Left lung (tissue), 10 donors: Measurements from ENCODE around the gene ST7. TPM values are rescaled to one million over a fixed set of nuclear protein-coding genes. Genes with fewer than 3 reads are reported as not detected.

Experiments used
- ATAC-seq: fragments of 200-7000 bp; cut with Tn5 transposase; one replicate; pipeline ENCODE4 v1.9.1; 2020; ENCODE audit warnings: moderate library complexity
- DNase-seq, 4 donors: peaks; one replicate each; pipeline ENCODE4 v3.0.0-alpha.2; 2013 to 2020
- H3K27ac ChIP-seq, 2 donors: fragments of 200-600 bp; sonication (generic) in 1 of 2; one replicate each; pipeline versions ENCODE4 v1.5.0 to v1.8.0; 2020 to 2021
- H3K27me3 ChIP-seq, 2 donors: fragments of 200-600 bp; sonication (generic) in 1 of 2; one replicate each; pipeline versions ENCODE4 v1.5.0 to v1.8.0; 2020 to 2021
- H3K36me3 ChIP-seq, 2 donors: fragments of 200-600 bp; sonication (generic) in 1 of 2; one replicate each; pipeline versions ENCODE4 v1.5.0 to v1.8.0; 2020 to 2021
- H3K4me1 ChIP-seq, 2 donors: fragments of 200-600 bp; one replicate each; pipeline ENCODE4 v1.8.0; 2021
- H3K4me3 ChIP-seq, 2 donors: fragments of 200-600 bp; sonication (generic) in 1 of 2; one replicate each; pipeline versions ENCODE4 v1.5.0 to v1.8.0; 2020 to 2021; ENCODE audit warnings: mild to moderate bottlenecking in 1 of 2
- H3K9me3 ChIP-seq, 2 donors: fragments of 200-600 bp; sonication (generic) in 1 of 2; one replicate each; pipeline versions ENCODE4 v1.5.0 to v1.8.0; 2020 to 2021
- intact Hi-C, 2 donors: fragments of 100-400 bp; cut with DNase I; formaldehyde crosslinking; loops; one replicate each; pipeline versions ENCODE4 v1.11.2 to v1.14.2; 2022
- polyA plus RNA-seq, 6 donors: library from polyadenylated mRNA; unstranded; fragments of 120-200 nt; gene quantifications; one replicate each; pipeline ENCODE4 v1.2.1, GENCODE V29; 2013; ENCODE audit not compliant: insufficient read length in 6 of 6
- total RNA-seq, 2 donors: library from RNA; stranded (reverse); fragmentation: NEBNext Ultra II Directional; extraction: Animal tissue kit (Norgen Biotek cat#: 25700); gene quantifications; one replicate each; pipeline ENCODE4 v1.2.1, GENCODE V29; 2021
- TF ChIP-seq, protein P1 (sequence below), 2 donors: fragments of 200-600 bp; sonication (generic) in 1 of 2; IDR thresholded peaks; one replicate each; pipeline versions ENCODE4 v1.5.0 to v1.8.0; 2021; ENCODE audit warnings: antibody characterized with exemption in 2 of 2
- donor health status: DM: no; HTN: yes; CAD: no.
- donor health status: DM: no; HTN: no; CAD: no.

The ST7 gene
- total and polyA plus RNA-seq, 8 donors: 36.3 to 60.6 (median 48.4) TPM

DNA sequence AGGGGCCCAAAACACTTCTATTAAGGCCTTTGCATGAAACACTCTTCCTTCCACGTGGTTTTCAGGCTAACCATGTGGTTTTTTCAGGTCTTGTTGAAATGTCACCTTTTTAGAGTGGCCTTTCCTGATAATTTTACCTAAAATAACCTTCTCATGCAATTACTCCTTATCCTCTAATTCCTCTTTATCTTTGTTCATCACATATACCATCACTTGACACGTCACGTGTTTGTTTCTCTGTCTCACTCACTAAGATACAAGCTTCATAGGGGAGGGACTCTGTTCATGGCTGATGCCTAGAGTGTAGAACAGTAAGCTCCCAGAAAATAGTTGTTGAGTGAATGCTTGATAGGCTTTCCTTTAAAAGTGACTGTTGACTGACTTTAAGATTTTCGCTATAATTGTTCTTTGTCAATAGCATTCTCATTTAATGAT, 63.7 kb downstream of the ST7 start:
- Histone ChIP-seq H3K27ac (no peak overlapping the region), H3K27me3 (no peaks in the 10 kb centered on the region), H3K4me1 (peaks cover 7 to 16% of the 10 kb centered on the region in 2 donors), H3K9me3 (no peaks in the 10 kb centered on the region), H3K36me3 (no peaks in the 10 kb centered on the region), H3K4me3 (no peak overlapping the region)
- TF ChIP-seq, protein P1, sequence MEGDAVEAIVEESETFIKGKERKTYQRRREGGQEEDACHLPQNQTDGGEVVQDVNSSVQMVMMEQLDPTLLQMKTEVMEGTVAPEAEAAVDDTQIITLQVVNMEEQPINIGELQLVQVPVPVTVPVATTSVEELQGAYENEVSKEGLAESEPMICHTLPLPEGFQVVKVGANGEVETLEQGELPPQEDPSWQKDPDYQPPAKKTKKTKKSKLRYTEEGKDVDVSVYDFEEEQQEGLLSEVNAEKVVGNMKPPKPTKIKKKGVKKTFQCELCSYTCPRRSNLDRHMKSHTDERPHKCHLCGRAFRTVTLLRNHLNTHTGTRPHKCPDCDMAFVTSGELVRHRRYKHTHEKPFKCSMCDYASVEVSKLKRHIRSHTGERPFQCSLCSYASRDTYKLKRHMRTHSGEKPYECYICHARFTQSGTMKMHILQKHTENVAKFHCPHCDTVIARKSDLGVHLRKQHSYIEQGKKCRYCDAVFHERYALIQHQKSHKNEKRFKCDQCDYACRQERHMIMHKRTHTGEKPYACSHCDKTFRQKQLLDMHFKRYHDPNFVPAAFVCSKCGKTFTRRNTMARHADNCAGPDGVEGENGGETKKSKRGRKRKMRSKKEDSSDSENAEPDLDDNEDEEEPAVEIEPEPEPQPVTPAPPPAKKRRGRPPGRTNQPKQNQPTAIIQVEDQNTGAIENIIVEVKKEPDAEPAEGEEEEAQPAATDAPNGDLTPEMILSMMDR (IDR thresholded peaks at IDR 0.05): no peak
- intact Hi-C loops: no loop called here
- ATAC-seq (no peak), DNase-seq (no peak)

DNA sequence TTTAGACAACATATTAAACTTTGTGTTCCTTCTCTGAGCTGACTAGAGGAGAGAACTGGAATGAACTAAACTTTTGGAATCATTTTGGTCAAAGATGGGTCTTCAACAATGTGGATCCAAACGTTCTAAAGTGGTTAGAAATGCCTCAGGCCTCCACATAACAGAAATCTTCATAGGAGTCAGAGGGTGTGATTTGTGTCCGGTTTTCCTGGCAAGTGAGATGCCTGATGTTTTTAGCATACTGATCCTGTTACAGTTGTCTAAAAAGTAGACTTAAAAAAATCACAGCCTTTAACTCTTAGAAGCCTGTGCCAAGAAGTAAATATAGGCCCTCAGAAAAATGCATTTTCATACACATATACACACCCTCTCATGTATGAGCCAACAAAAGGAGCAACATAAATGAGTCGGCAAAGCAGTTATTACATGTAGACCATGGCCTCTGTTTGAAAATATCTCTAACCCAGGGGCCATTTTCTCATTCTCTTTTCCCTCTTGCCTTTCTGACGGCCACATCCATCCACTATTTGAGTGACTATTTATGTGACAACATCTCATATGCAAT, 64.5 kb downstream of the ST7 start:
- ATAC-seq (no peak), DNase-seq (no peak)
- Histone ChIP-seq H3K27me3 (no peaks in the 10 kb centered on the region), H3K9me3 (no peaks in the 10 kb centered on the region), H3K36me3 (no peaks in the 10 kb centered on the region), H3K27ac (no peak overlapping the region), H3K4me3 (no peak overlapping the region), H3K4me1 (peaks cover 7 to 16% of the 10 kb centered on the region in 2 donors)
- intact Hi-C loops: no loop called here
- TF ChIP-seq, protein P1 (IDR thresholded peaks at IDR 0.05): no peak

DNA sequence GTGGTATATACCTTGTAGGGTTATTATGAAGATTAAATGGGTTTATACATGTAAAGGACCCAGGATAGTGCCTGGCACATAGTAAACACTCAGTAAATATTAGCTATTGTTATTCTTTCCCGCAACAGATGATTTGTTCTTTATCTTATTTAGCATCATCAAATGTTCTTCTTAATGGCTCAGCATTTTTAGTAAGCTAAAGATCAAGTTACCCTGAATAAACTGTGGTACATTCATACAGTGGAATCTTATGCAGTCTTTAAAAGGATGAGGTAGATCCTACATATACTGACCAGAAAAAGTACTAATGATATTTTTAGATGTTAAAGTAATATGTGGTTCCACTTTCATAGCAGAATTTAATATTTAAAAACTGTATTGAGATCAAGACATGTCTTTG, 65.4 kb downstream of the ST7 start:
- Histone ChIP-seq H3K27ac (no peak overlapping the region), H3K36me3 (no peaks in the 10 kb centered on the region), H3K4me3 (no peak overlapping the region), H3K4me1 (peaks cover 7 to 16% of the 10 kb centered on the region in 2 donors), H3K9me3 (no peaks in the 10 kb centered on the region), H3K27me3 (no peaks in the 10 kb centered on the region)
- DNase-seq (no peak), ATAC-seq (no peak)
- intact Hi-C loops: no loop called here
- TF ChIP-seq, protein P1 (IDR thresholded peaks at IDR 0.05): no peak

DNA sequence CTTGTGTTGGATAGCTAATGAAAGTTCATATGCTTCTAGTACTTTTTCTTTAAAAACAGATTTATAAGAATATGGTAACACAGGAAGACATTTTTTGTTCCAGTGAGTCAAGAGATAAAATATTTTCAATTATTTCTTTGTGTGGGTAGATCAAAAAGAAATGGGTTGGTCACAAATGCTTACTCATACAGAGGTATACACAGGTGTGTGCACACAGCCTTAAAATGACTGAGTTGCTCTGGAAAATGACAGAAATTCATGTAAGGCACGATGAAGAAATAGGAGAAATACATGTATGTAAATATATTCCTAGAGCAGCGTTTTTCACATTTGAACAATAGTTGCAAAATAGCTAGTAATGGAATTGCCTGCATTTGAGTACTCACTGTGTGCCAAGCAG, 66.0 kb downstream of the ST7 start:
- DNase-seq: no peak
- ATAC-seq: no peak
- Histone ChIP-seq H3K27ac (no peak overlapping the region), H3K36me3 (no peaks in the 10 kb centered on the region), H3K27me3 (no peaks in the 10 kb centered on the region), H3K9me3 (no peaks in the 10 kb centered on the region), H3K4me1 (peaks cover 7 to 11% of the 10 kb centered on the region in 2 donors), H3K4me3 (no peak overlapping the region)
- intact Hi-C loops: no loop called here
- TF ChIP-seq, protein P1 (IDR thresholded peaks at IDR 0.05): no peak

DNA sequence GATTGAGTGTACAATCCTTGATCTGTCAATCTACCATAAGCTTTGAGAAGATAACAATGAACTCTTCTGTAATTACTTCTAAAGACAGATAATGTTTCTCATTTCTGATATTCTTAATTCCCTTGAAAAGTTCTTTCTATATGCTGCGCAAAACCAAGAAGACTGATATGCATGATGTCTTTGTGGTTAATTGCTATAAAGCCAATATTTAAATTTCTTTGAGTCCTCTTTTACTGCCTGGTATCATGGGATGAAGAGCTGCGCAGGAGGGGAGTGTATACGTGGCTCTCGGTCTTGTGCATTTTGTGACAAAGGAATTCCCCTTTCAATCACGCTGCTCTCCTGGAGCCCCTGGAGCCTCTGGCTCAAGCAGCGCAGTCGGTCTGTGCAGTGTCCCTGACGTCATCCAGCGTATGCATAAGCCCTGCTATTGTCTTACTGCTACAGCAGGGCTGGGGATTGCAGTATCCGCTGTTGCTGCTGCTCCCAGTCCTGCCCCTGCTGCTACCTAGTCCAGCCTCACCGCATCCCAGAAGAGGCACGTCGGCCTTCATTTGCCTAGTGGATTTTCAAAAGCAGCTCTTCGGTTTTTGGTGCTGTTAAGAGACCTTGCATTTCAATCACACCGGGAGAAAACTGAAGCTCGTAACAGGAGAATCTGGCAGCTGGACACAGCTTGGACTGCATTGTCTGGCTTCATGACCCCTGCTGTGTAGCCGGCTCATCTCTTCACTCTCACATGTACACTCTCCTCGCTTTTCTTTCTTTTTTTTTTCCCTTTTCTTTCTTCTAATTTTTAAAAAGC, 66.7 kb downstream of the ST7 start:
- DNase-seq (peak; percentile 59 to 94 (median 75)), ATAC-seq (peak; percentile 93)
- Histone ChIP-seq H3K36me3 (no peaks in the 10 kb centered on the region), H3K9me3 (no peaks in the 10 kb centered on the region), H3K4me1 (peaks cover 2 to 4% of the 10 kb centered on the region in 2 donors), H3K27ac (peak overlapping the region in 1 of 2 donors; percentile 62), H3K4me3 (no peak overlapping the region), H3K27me3 (no peaks in the 10 kb centered on the region)
- TF ChIP-seq, protein P1 (IDR thresholded peaks at IDR 0.05): no peak
- intact Hi-C loops: no loop called here
